Body of pancreas (tissue), 4 donors: ENCODE data around the gene DSP.

ENCODE experiments used
- POLR2A ChIP-seq, 3 donors: fragments of 450-650 bp; IDR thresholded peaks; one replicate each; pipeline ENCODE4 v1.6.1; 2016; ENCODE audit warnings: antibody characterized with exemption in 3 of 3, mild to moderate bottlenecking in 2 of 3
- TF ChIP-seq, protein P1 (sequence below), 7 experiments: fragments of 450-650 bp in 4 of 7; fragments of 200-600 bp in 3 of 7; sonication (generic) in 3 of 7; IDR thresholded peaks; one replicate each; pipeline ENCODE4 v1.5.1; 2016 to 2019; ENCODE audit warnings: antibody characterized with exemption in 7 of 7

DNA sequence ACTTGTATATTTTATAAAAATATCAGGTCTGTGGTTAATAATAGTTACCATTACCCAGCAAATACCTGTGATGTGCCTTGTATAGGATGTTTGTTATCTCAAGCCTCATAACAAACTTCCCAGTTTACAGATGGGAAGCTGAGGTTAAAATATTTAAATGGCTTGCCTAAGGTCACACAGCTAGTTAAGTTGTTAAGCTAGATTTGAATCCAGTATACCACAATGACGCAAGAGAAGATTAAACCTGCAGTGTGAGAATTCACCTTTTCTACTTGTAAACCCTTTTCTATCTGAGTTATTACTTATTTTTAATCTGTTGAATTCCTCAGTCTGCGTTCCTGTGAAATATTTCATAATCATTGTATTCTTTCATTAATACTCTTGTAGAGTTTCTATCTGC is 4.9 kb downstream of the DSP start:
- TF ChIP-seq, protein P1, sequence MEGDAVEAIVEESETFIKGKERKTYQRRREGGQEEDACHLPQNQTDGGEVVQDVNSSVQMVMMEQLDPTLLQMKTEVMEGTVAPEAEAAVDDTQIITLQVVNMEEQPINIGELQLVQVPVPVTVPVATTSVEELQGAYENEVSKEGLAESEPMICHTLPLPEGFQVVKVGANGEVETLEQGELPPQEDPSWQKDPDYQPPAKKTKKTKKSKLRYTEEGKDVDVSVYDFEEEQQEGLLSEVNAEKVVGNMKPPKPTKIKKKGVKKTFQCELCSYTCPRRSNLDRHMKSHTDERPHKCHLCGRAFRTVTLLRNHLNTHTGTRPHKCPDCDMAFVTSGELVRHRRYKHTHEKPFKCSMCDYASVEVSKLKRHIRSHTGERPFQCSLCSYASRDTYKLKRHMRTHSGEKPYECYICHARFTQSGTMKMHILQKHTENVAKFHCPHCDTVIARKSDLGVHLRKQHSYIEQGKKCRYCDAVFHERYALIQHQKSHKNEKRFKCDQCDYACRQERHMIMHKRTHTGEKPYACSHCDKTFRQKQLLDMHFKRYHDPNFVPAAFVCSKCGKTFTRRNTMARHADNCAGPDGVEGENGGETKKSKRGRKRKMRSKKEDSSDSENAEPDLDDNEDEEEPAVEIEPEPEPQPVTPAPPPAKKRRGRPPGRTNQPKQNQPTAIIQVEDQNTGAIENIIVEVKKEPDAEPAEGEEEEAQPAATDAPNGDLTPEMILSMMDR (IDR thresholded peaks at IDR 0.05) = no peak
- no peak for TF ChIP-seq POLR2A (IDR thresholded peaks at IDR 0.05)
